ENCODE data around the gene SCLY.

GRCh38 chr2:238027058-238027457, 33.7 kb upstream of the SCLY start:
- TF ChIP-seq POLR2A (IDR thresholded peaks at IDR 0.05; ENCODE audit: low read length) = no peak
- no peak for TF ChIP-seq CTCF (IDR thresholded peaks at IDR 0.05)
- TF ChIP-seq ESRRA (IDR thresholded peaks at IDR 0.05; ENCODE audit: borderline replicate concordance, low read length) = no peak
- TF ChIP-seq HDAC2 (IDR thresholded peaks at IDR 0.05) = no peak
- TF ChIP-seq HMGXB4 (CRISPR knock-in tag; IDR thresholded peaks at IDR 0.05; ENCODE audit: borderline replicate concordance) = no peak
- TF ChIP-seq ZSCAN20 (CRISPR knock-in tag; IDR thresholded peaks at IDR 0.05) = no peak
- no peak for TF ChIP-seq MYC (IDR thresholded peaks at IDR 0.05; ENCODE audit: borderline replicate concordance, low read length)
- no peak for TF ChIP-seq MAX (IDR thresholded peaks at IDR 0.05)
- TF ChIP-seq CHD4 (IDR thresholded peaks at IDR 0.05; ENCODE audit: borderline replicate concordance) = no peak
- TF ChIP-seq, protein P1, sequence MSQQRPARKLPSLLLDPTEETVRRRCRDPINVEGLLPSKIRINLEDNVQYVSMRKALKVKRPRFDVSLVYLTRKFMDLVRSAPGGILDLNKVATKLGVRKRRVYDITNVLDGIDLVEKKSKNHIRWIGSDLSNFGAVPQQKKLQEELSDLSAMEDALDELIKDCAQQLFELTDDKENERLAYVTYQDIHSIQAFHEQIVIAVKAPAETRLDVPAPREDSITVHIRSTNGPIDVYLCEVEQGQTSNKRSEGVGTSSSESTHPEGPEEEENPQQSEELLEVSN (IDR thresholded peaks at IDR 0.05; ENCODE audit: borderline replicate concordance, low read depth) = no peak
- no peak for TF ChIP-seq NR3C1 (IDR thresholded peaks at IDR 0.05)
- TF ChIP-seq BHLHE40 (IDR thresholded peaks at IDR 0.05; ENCODE audit: low read depth, low read length) = no peak
- no peak for TF ChIP-seq REST (IDR thresholded peaks at IDR 0.05)
- TF ChIP-seq, protein P2, sequence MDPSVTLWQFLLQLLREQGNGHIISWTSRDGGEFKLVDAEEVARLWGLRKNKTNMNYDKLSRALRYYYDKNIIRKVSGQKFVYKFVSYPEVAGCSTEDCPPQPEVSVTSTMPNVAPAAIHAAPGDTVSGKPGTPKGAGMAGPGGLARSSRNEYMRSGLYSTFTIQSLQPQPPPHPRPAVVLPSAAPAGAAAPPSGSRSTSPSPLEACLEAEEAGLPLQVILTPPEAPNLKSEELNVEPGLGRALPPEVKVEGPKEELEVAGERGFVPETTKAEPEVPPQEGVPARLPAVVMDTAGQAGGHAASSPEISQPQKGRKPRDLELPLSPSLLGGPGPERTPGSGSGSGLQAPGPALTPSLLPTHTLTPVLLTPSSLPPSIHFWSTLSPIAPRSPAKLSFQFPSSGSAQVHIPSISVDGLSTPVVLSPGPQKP (IDR thresholded peaks at IDR 0.05; ENCODE audit: low read depth, low read length) = no peak
